Activated CD8-positive, alpha-beta memory T cell treated with anti-CD3 and anti-CD28 coated beads, Interleukin-2, amount 50 U/mL, for 48 hours (primary cell): Measurements from ENCODE around the gene CHDH.

Experiments used
- DNase-seq: peaks from one replicate; pipeline ENCODE4 v3.0.0-alpha.2; 2020

The CHDH gene

GRCh38 chr3:53823026-53823955, 22.9 kb downstream of the CHDH start:
- DNase-seq = no peak

GRCh38 chr3:53822331-53822741, 23.9 kb downstream of the CHDH start:
- DNase-seq = no peak

- DNase-seq = peak; percentile 33
Observed at GRCh38 chr3:53821631-53822121, 24.5 kb downstream of the CHDH start.

- peak; percentile 43 for DNase-seq
Observed at GRCh38 chr3:53820756-53821580, 25.3 kb downstream of the CHDH start.

- DNase-seq = peak; percentile 28
Observed at GRCh38 chr3:53820084-53820483, 26.1 kb downstream of the CHDH start.

GRCh38 chr3:53819163-53819868, 26.9 kb downstream of the CHDH start:
- peak; percentile 20 for DNase-seq

GRCh38 chr3:53818221-53819162, 27.7 kb downstream of the CHDH start:
- peak; percentile 28 for DNase-seq

- DNase-seq = peak; percentile 28
Observed at GRCh38 chr3:53817809-53818208, 28.4 kb downstream of the CHDH start.

GRCh38 chr3:53817211-53817610, 29.0 kb downstream of the CHDH start:
- peak; percentile 23 for DNase-seq

GRCh38 chr3:53816425-53816824, 29.8 kb downstream of the CHDH start:
- no peak for DNase-seq

- peak; percentile 20 for DNase-seq
Observed at GRCh38 chr3:53815651-53816050, 30.6 kb downstream of the CHDH start.

- peak; percentile 28 for DNase-seq
Observed at GRCh38 chr3:53815067-53815466, 31.2 kb downstream of the CHDH start.

- DNase-seq = no peak
Observed at GRCh38 chr3:53813876-53814275, 32.3 kb downstream of the CHDH start.

GRCh38 chr3:53813229-53813628, 33.0 kb downstream of the CHDH start:
- peak; percentile 15 for DNase-seq

- peak; percentile 12 for DNase-seq
Observed at GRCh38 chr3:53812434-53812833, 33.8 kb downstream of the CHDH start.

GRCh38 chr3:53811143-53811927, 34.9 kb downstream of the CHDH start:
- DNase-seq = peak; percentile 25

- no peak for DNase-seq
Observed at GRCh38 chr3:53809764-53810400, 36.3 kb downstream of the CHDH start.

- no peak for DNase-seq
Observed at GRCh38 chr3:53809267-53809666, 37.0 kb downstream of the CHDH start.

- no peak for DNase-seq
Observed at GRCh38 chr3:53808496-53808895, 37.7 kb downstream of the CHDH start.

- no peak for DNase-seq
Observed at GRCh38 chr3:53807117-53807810, 39.0 kb downstream of the CHDH start.
